A549 (cell line): ENCODE data around the gene MAML1. TPM values are rescaled to one million over a fixed set of nuclear protein-coding genes. Genes with fewer than 3 reads are reported as not detected.
A peak's percentile ranks its signal among the peaks of the same experiment; 100 is the strongest.

ENCODE experiments used
- ATAC-seq, 2 experiments: fragments of 200-7000 bp in 1 of 2; fragments of >200 bp in 1 of 2; cut with Nextera tagmentation in 1 of 2; cut with Tn5 transposase in 1 of 2; 3 replicates each; pipeline versions ENCODE4 v1.8.0 to v1.9.1; 2018 to 2020; ENCODE audit warnings: mild to moderate bottlenecking in 1 of 2, moderate library complexity in 1 of 2
- CTCF ChIA-PET: fragments of 300-600 bp; sonication (Branson Sonifier 250); formaldehyde crosslinking; extraction: SDS; loops from one replicate; lab custom pipeline; 2021; ENCODE audit warnings: antibody characterized with exemption, inconsistent platforms; lab: Yijun Ruan, JAX
- POLR2A ChIA-PET: fragments of 350-600 bp; formaldehyde crosslinking; extraction: SDS; loops from one replicate; lab custom pipeline; 2021; ENCODE audit warnings: antibody characterized with exemption, inconsistent platforms; lab: Yijun Ruan, JAX
- DNase-seq, 2 experiments: peaks; one replicate each; pipeline versions ENCODE4 v3.0.0 to v3.0.0-alpha.2; 2011 to 2016; ENCODE audit warnings: low read depth in 1 of 2, low spot score in 1 of 2
- FAIRE-seq: peaks from 2 replicates; lab custom pipeline; 2011; peaks lifted over from hg19 to GRCh38; lab: Jason Lieb, UNC
- H3K27ac ChIP-seq, 2 experiments: fragments of >200 bp; sonication (Bioruptor Twin); formaldehyde crosslinking; 3 replicates each; pipeline ENCODE4 v1.5.1; 2016 to 2017
- H3K4me1 ChIP-seq: fragments of >200 bp; sonication (Bioruptor Twin); formaldehyde crosslinking; 3 replicates; pipeline ENCODE4 v1.6.1; 2016
- H3K4me2 ChIP-seq: fragments of >200 bp; sonication (Bioruptor Twin); formaldehyde crosslinking; 3 replicates; pipeline ENCODE4 v1.6.1; 2016
- H3K4me3 ChIP-seq: fragments of >200 bp; sonication (Bioruptor Twin); formaldehyde crosslinking; 3 replicates; pipeline ENCODE4 v1.5.1; 2016
- H3K9me3 ChIP-seq: fragments of >200 bp; sonication (Bioruptor Twin); formaldehyde crosslinking; 3 replicates; pipeline ENCODE4 v1.6.1; 2016
- CBX2 ChIP-seq: fragments of 200-600 bp; sonication (generic); IDR thresholded peaks from 2 replicates; pipeline ENCODE4 v1.6.1; 2016; ENCODE audit warnings: low read depth, mild to moderate bottlenecking, borderline replicate concordance
- CBX8 ChIP-seq: fragments of 200-600 bp; sonication (generic); IDR thresholded peaks from 2 replicates; pipeline ENCODE4 v1.6.1; 2016
- EHF ChIP-seq: fragments of 250-450 bp; sonication (Bioruptor Pico); IDR thresholded peaks from 2 replicates; pipeline ENCODE4 v1.5.0; 2020; ENCODE audit warnings: mild to moderate bottlenecking
- ELK1 ChIP-seq: fragments of 150-350 bp; IDR thresholded peaks from 2 replicates; pipeline ENCODE4 v1.6.1; 2014; ENCODE audit warnings: low read depth, mild to moderate bottlenecking, low read length
- EP300 ChIP-seq, 2 experiments: fragments of >200 bp; sonication (Bioruptor Twin); formaldehyde crosslinking; IDR thresholded peaks; 2 replicates in 1 of 2; 3 replicates in 1 of 2; pipeline ENCODE4 v1.6.1; 2016 to 2017
- FOSL2 ChIP-seq, 2 experiments: fragments of 450-650 bp in 1 of 2; fragments of >200 bp in 1 of 2; sonication (Bioruptor Twin) in 1 of 2; formaldehyde crosslinking; IDR thresholded peaks; 2 replicates each; pipeline versions ENCODE4 v1.5.0 to v1.6.1; 2016 to 2020; ENCODE audit warnings: mild to moderate bottlenecking in 1 of 2, moderate library complexity in 1 of 2
- FOXS1 ChIP-seq: fragments of 250-450 bp; sonication (Bioruptor Pico); IDR thresholded peaks from 2 replicates; pipeline ENCODE4 v1.5.0; 2020; ENCODE audit warnings: mild to moderate bottlenecking, moderate library complexity
- HEYL ChIP-seq: fragments of 250-450 bp; sonication (Bioruptor Pico); IDR thresholded peaks from 2 replicates; pipeline ENCODE4 v1.8.0; 2021; ENCODE audit warnings: mild to moderate bottlenecking, moderate library complexity
- HOXB13 ChIP-seq: fragments of 250-450 bp; sonication (Bioruptor Pico); IDR thresholded peaks from 2 replicates; pipeline ENCODE4 v1.5.0; 2020; ENCODE audit warnings: low read depth, mild to moderate bottlenecking, moderate library complexity
- HOXB5 ChIP-seq: fragments of 250-450 bp; sonication (Bioruptor Pico); IDR thresholded peaks from 2 replicates; pipeline ENCODE4 v1.5.0; 2020; ENCODE audit warnings: mild to moderate bottlenecking, moderate library complexity
- JUN ChIP-seq, 2 experiments: fragments of >200 bp; sonication (Bioruptor Twin); formaldehyde crosslinking; IDR thresholded peaks; 2 replicates in 1 of 2; 3 replicates in 1 of 2; pipeline ENCODE4 v1.6.1; 2016 to 2017
- KDM1A ChIP-seq: fragments of 200-600 bp; sonication (generic); IDR thresholded peaks from 2 replicates; pipeline ENCODE4 v1.6.1; 2016; ENCODE audit warnings: low read depth, mild to moderate bottlenecking
- KDM5A ChIP-seq: fragments of 200-600 bp; sonication (generic); IDR thresholded peaks from 2 replicates; pipeline ENCODE4 v1.6.1; 2016; ENCODE audit warnings: antibody characterized with exemption, mild to moderate bottlenecking
- MAFK ChIP-seq: fragments of 450-650 bp; IDR thresholded peaks from 2 replicates; pipeline ENCODE4 v1.6.1; 2014; ENCODE audit not compliant: partially characterized antibody
- MAX ChIP-seq: IDR thresholded peaks from 2 replicates; pipeline ENCODE4 v1.6.1; 2012
- MYC ChIP-seq: IDR thresholded peaks from 2 replicates; pipeline ENCODE4 v1.6.1; 2012; ENCODE audit warnings: mild to moderate bottlenecking, inconsistent platforms, low read length, improper control_type of control experiment, borderline replicate concordance
- NR3C1 ChIP-seq: fragments of >200 bp; sonication (Bioruptor Twin); formaldehyde crosslinking; IDR thresholded peaks from 3 replicates; pipeline ENCODE4 v1.6.1; 2017
- RCOR1 ChIP-seq: fragments of 150-350 bp; IDR thresholded peaks from 2 replicates; pipeline ENCODE4 v1.6.1; 2014; ENCODE audit warnings: antibody characterized with exemption, low read length, low read depth
- RNF2 ChIP-seq: fragments of 200-600 bp; sonication (generic); IDR thresholded peaks from 2 replicates; pipeline ENCODE4 v1.6.1; 2016; ENCODE audit warnings: low read depth, mild to moderate bottlenecking, antibody characterized with exemption, moderate library complexity, borderline replicate concordance
- SMC3 ChIP-seq: fragments of >200 bp; sonication (Bioruptor Twin); formaldehyde crosslinking; IDR thresholded peaks from 3 replicates; pipeline ENCODE4 v1.6.1; 2018; ENCODE audit warnings: inconsistent platforms
- SREBF2 ChIP-seq: fragments of 450-650 bp; IDR thresholded peaks from 2 replicates; pipeline ENCODE4 v1.6.1; 2014; ENCODE audit warnings: mild to moderate bottlenecking, moderate library complexity
- TP53 ChIP-seq: fragments of 250-450 bp; sonication (Bioruptor Pico); IDR thresholded peaks from 2 replicates; pipeline ENCODE4 v1.5.0; 2021; ENCODE audit warnings: mild to moderate bottlenecking, moderate library complexity
- ZC3H11A ChIP-seq: fragments of 450-650 bp; IDR thresholded peaks from 2 replicates; pipeline ENCODE4 v1.6.1; 2014; ENCODE audit warnings: antibody characterized with exemption, mild to moderate bottlenecking
- ZNF302 ChIP-seq: fragments of 250-450 bp; sonication (Bioruptor Pico); IDR thresholded peaks from 2 replicates; pipeline ENCODE4 v1.9.0; 2021; ENCODE audit warnings: inconsistent platforms, mild to moderate bottlenecking, moderate library complexity
- ZSCAN20 ChIP-seq: fragments of 250-450 bp; sonication (Bioruptor Pico); IDR thresholded peaks from 2 replicates; pipeline ENCODE4 v1.8.0; 2022; ENCODE audit warnings: mild to moderate bottlenecking, moderate library complexity
- WGBS: methylation state at CpG from one replicate; pipeline ENCODE4 v1.1.6; 2017; ENCODE audit errors: missing lambda C conversion rate; 5-methylcytosine and 5-hydroxymethylcytosine counted together
- polyA plus RNA-seq, 4 experiments: library from polyadenylated mRNA; depleted of rRNA in 3 of 4; stranded (reverse); fragments of >200 nt; fragmentation: RNase III in 1 of 4; extraction: RNeasy Plus Mini Kit Qiagen cat#74134 plus additional on column Dnase treatment in 1 of 4; gene quantifications; 2 replicates in 3 of 4; 3 replicates in 1 of 4; pipeline ENCODE4 v1.2.3, GENCODE V29; 2011 to 2017
- TF ChIP-seq, protein P1 (sequence below): IDR thresholded peaks from 2 replicates; pipeline ENCODE4 v1.6.1; 2012
- TF ChIP-seq, protein P2 (sequence below): fragments of >200 bp; sonication (Bioruptor Twin); formaldehyde crosslinking; IDR thresholded peaks from 2 replicates; pipeline ENCODE4 v1.6.1; 2016
- TF ChIP-seq, protein P3 (sequence below): fragments of 250-450 bp; sonication (Bioruptor Pico); IDR thresholded peaks from 2 replicates; pipeline ENCODE4 v1.5.0; 2021; ENCODE audit warnings: mild to moderate bottlenecking, moderate library complexity, borderline replicate concordance
- TF ChIP-seq, protein P4 (sequence below): fragments of >200 bp; sonication (Bioruptor Twin); formaldehyde crosslinking; IDR thresholded peaks from 3 replicates; pipeline ENCODE4 v1.5.1; 2016
- TF ChIP-seq, protein P5 (sequence below): IDR thresholded peaks from 2 replicates; pipeline ENCODE4 v1.6.1; 2012; ENCODE audit warnings: low read depth, borderline replicate concordance

The MAML1 gene
- polyA plus RNA-seq, 2 of the 4 experiments (the other 2 are of a cell fraction), result 6.9 to 12.0 TPM

DNA sequence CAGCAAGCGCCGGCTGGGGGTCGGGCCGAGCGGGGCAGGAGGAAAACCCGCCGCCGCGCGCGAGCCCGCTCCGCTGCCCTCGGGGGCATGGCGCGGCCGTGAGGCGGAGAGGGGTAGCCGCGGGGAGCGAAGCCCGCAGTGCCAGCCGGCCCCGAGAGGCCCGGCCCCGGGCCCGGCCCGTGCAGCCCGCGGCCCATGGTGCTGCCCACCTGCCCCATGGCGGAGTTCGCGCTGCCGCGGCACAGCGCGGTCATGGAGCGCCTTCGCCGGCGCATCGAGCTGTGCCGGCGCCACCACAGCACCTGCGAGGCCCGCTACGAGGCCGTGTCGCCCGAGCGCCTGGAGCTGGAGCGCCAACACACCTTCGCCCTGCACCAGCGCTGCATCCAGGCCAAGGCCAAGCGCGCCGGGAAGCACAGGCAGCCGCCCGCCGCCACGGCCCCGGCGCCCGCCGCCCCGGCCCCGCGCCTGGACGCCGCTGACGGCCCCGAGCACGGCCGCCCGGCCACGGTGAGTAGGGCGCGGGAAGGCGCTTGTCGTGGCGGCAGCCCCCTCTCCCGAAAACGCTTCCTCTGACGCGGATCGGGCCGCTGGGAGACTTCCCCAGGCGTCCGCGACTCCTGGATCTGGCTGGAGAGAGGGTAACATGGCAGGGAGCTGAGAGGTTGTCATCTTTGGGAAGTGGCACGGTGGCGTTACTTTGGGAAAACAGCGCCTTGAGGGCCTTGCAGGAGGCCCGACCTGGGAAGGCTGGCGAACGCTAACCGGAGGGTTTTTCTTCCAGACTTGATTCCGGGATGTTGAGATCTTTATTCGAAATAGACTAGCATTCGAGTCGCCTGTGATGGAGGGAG, 523 bp downstream of the MAML1 start (continued):
- TF ChIP-seq FOSL2 (IDR thresholded peaks at IDR 0.05), result no peak
- TF ChIP-seq FOSL2 (CRISPR knock-in tag; IDR thresholded peaks at IDR 0.05), result no peak
- no peak for TF ChIP-seq HOXB5
- TF ChIP-seq CBX8, result no peak
- no peak for TF ChIP-seq ZSCAN20 (CRISPR knock-in tag)
- no peak for TF ChIP-seq ZNF302 (CRISPR knock-in tag)
- TF ChIP-seq, protein P1, sequence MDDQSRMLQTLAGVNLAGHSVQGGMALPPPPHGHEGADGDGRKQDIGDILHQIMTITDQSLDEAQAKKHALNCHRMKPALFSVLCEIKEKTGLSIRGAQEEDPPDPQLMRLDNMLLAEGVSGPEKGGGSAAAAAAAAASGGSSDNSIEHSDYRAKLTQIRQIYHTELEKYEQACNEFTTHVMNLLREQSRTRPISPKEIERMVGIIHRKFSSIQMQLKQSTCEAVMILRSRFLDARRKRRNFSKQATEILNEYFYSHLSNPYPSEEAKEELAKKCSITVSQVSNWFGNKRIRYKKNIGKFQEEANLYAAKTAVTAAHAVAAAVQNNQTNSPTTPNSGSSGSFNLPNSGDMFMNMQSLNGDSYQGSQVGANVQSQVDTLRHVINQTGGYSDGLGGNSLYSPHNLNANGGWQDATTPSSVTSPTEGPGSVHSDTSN, result no peak
- TF ChIP-seq JUN (IDR thresholded peaks at IDR 0.05), result peak in 1 of 2 experiments; percentile 33; a peak in 3 of 5 replicates
- TF ChIP-seq EP300 (IDR thresholded peaks at IDR 0.05), result no peak
- 0 out of 2 replicates have a peak, but pooled peaks have one; percentile 14 for TF ChIP-seq KDM1A
- TF ChIP-seq TP53 (CRISPR knock-in tag), result peak; percentile 46; the same call in 1 of the 2 replicates
- TF ChIP-seq, protein P2, sequence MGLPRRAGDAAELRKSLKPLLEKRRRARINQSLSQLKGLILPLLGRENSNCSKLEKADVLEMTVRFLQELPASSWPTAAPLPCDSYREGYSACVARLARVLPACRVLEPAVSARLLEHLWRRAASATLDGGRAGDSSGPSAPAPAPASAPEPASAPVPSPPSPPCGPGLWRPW, result no peak
- TF ChIP-seq SMC3, result no peak
- TF ChIP-seq MYC, result peak; percentile 11; the same call in 1 of the 2 replicates
- TF ChIP-seq SREBF2, result no peak
- no peak for TF ChIP-seq MAX
- no peak for TF ChIP-seq EHF (CRISPR knock-in tag)
- no peak for TF ChIP-seq RCOR1
- no peak for TF ChIP-seq HEYL (CRISPR knock-in tag)
- TF ChIP-seq, protein P3, sequence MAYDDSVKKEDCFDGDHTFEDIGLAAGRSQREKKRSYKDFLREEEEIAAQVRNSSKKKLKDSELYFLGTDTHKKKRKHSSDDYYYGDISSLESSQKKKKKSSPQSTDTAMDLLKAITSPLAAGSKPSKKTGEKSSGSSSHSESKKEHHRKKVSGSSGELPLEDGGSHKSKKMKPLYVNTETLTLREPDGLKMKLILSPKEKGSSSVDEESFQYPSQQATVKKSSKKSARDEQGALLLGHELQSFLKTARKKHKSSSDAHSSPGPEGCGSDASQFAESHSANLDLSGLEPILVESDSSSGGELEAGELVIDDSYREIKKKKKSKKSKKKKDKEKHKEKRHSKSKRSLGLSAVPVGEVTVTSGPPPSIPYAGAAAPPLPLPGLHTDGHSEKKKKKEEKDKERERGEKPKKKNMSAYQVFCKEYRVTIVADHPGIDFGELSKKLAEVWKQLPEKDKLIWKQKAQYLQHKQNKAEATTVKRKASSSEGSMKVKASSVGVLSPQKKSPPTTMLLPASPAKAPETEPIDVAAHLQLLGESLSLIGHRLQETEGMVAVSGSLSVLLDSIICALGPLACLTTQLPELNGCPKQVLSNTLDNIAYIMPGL (CRISPR knock-in tag), result no peak

DNA sequence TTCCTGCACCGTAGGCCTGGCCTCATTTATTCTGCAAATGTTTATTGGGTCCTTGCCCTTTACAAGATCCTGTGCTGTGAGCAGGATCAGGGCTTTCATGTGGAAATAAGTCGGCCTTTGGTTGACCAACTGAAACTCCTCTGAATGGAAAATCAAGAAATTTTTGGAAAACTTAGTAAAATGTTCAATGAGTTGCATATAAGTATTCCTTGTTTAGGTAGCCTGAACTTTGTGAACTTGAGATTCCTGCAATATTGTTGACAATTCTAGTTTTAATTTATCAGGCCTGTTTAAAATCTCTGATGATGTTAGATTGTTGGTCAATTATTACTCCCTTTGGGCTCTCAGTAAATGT, 1.1 kb downstream of the MAML1 start:
- ATAC-seq (no peak), FAIRE-seq (no peak), DNase-seq (no peak)
- peak overlapping the region; percentile 82 for H3K4me2 ChIP-seq
- H3K4me1 ChIP-seq, result peaks cover 26% of the 10 kb centered on the region
- CTCF ChIA-PET, result interaction anchor here (1.5 kb wide), 1 partner anchor 61 kb away, joined by 4 read pairs; no protein-coding TSS in a partner anchor
- H3K4me3 ChIP-seq, result peak overlapping the region; percentile 69
- no peaks in the 10 kb centered on the region for H3K9me3 ChIP-seq
- WGBS, result 7% methylated on average over 2 of the region's 2 CpGs
- peak overlapping the region; percentile 88 to 97 for H3K27ac ChIP-seq
- POLR2A ChIA-PET, result no interaction called here
- TF ChIP-seq MAFK (no peak), HEYL (CRISPR knock-in tag) (no peak), HOXB13 (CRISPR knock-in tag) (no peak), MAX (no peak), ELK1 (no peak), NR3C1 (no peak), FOXS1 (no peak), RNF2 (no peak), KDM5A (no peak), CBX2 (no peak), ZC3H11A (no peak), ZSCAN20 (CRISPR knock-in tag) (no peak)
- TF ChIP-seq, protein P4, sequence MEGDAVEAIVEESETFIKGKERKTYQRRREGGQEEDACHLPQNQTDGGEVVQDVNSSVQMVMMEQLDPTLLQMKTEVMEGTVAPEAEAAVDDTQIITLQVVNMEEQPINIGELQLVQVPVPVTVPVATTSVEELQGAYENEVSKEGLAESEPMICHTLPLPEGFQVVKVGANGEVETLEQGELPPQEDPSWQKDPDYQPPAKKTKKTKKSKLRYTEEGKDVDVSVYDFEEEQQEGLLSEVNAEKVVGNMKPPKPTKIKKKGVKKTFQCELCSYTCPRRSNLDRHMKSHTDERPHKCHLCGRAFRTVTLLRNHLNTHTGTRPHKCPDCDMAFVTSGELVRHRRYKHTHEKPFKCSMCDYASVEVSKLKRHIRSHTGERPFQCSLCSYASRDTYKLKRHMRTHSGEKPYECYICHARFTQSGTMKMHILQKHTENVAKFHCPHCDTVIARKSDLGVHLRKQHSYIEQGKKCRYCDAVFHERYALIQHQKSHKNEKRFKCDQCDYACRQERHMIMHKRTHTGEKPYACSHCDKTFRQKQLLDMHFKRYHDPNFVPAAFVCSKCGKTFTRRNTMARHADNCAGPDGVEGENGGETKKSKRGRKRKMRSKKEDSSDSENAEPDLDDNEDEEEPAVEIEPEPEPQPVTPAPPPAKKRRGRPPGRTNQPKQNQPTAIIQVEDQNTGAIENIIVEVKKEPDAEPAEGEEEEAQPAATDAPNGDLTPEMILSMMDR, result no peak
- TF ChIP-seq, protein P5, sequence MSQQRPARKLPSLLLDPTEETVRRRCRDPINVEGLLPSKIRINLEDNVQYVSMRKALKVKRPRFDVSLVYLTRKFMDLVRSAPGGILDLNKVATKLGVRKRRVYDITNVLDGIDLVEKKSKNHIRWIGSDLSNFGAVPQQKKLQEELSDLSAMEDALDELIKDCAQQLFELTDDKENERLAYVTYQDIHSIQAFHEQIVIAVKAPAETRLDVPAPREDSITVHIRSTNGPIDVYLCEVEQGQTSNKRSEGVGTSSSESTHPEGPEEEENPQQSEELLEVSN, result no peak
